Measurements from ENCODE around the gene COG5.

Gene COG5

GRCh38 chr7:107186240-107186639, 377.5 kb downstream of the COG5 start:
- DNase-seq (ENCODE audit: low spot score) = no peak

GRCh38 chr7:107185716-107186115, 378.0 kb downstream of the COG5 start:
- no peak for DNase-seq (ENCODE audit: low spot score)

GRCh38 chr7:107181172-107181571, 382.5 kb downstream of the COG5 start:
- DNase-seq (ENCODE audit: low spot score) = no peak

GRCh38 chr7:107180378-107180777, 383.3 kb downstream of the COG5 start:
- no peak for DNase-seq (ENCODE audit: low spot score)

GRCh38 chr7:107179326-107180164, 384.2 kb downstream of the COG5 start:
- DNase-seq (ENCODE audit: low spot score) = no peak

GRCh38 chr7:107173691-107174406, 389.9 kb downstream of the COG5 start:
- no peak for DNase-seq (ENCODE audit: low spot score)

- DNase-seq (ENCODE audit: low spot score) = no peak
Observed at GRCh38 chr7:107173191-107173590, 390.5 kb downstream of the COG5 start.

- DNase-seq (ENCODE audit: low spot score) = no peak
Observed at GRCh38 chr7:107172276-107173032, 391.3 kb downstream of the COG5 start.

GRCh38 chr7:107171496-107171895, 392.2 kb downstream of the COG5 start:
- DNase-seq (ENCODE audit: low spot score) = no peak

- DNase-seq (ENCODE audit: low spot score) = no peak
Observed at GRCh38 chr7:107170051-107170915, 393.4 kb downstream of the COG5 start.

- peak; percentile 91 for DNase-seq (ENCODE audit: low spot score)
Observed at GRCh38 chr7:107169120-107170050, 394.3 kb downstream of the COG5 start.

GRCh38 chr7:107168233-107169119, 395.2 kb downstream of the COG5 start, which contains the start of gene HBP1:
TSS of gene HBP1 (plus strand) at chr7:107169003. CDS start at chr7:107179894, 10,891 bp downstream.
- peak; percentile 100 for DNase-seq (ENCODE audit: low spot score)

GRCh38 chr7:107167483-107168232, 396.1 kb downstream of the COG5 start:
- peak; percentile 79 for DNase-seq (ENCODE audit: low spot score)

GRCh38 chr7:107166736-107167426, 396.8 kb downstream of the COG5 start:
- no peak for DNase-seq (ENCODE audit: low spot score)

- no peak for DNase-seq (ENCODE audit: low spot score)
Observed at GRCh38 chr7:107165341-107165740, 398.4 kb downstream of the COG5 start.

- no peak for DNase-seq (ENCODE audit: low spot score)
Observed at GRCh38 chr7:107164092-107164491, 399.6 kb downstream of the COG5 start.

GRCh38 chr7:107162475-107162874, 401.2 kb downstream of the COG5 start:
- DNase-seq (ENCODE audit: low spot score) = no peak

GRCh38 chr7:107161415-107161814, 402.3 kb downstream of the COG5 start:
- no peak for DNase-seq (ENCODE audit: low spot score)

Data from SK-N-DZ (cell line).